OCI-LY3 (cell line): ENCODE measurements around the gene GABRG3.

ENCODE experiments used
- H2AFZ ChIP-seq: fragments of 200-600, 300-600 bp; shearing (Covaris generic); 2 replicates; pipeline ENCODE4 v1.6.0; 2014; ENCODE audit warnings: antibody characterized with exemption, low read depth, low read length
- H3K27ac ChIP-seq: fragments of 200-600, 300-600 bp; sonication (generic); 2 replicates; pipeline ENCODE4 v1.5.1; 2014; ENCODE audit warnings: mild to moderate bottlenecking, low read length, moderate library complexity, mixed read lengths
- H3K27me3 ChIP-seq: fragments of 200-600, 300-600 bp; sonication (generic); 2 replicates; pipeline ENCODE4 v1.6.1; 2014; ENCODE audit warnings: low read depth, low read length, mixed read lengths
- H3K36me3 ChIP-seq: fragments of 200-600, 300-600 bp; sonication (generic); replicated peaks from 2 replicates; pipeline ENCODE3; 2014; ENCODE audit warnings: low read depth, low read length, mixed read lengths
- H3K4me1 ChIP-seq: fragments of 300-600, 200-600 bp; sonication (generic); 2 replicates; pipeline ENCODE4 v1.6.1; 2014; ENCODE audit warnings: low read length, mixed read lengths
- H3K4me2 ChIP-seq: fragments of 200-600, 300-600 bp; sonication (generic); 2 replicates; pipeline ENCODE4 v1.6.1; 2014; ENCODE audit warnings: low read length, mixed read lengths
- H3K4me3 ChIP-seq: fragments of 300-600, 200-600 bp; sonication (generic); 2 replicates; pipeline ENCODE4 v1.5.1; 2014; ENCODE audit warnings: antibody characterized with exemption, mild to moderate bottlenecking, low read length, moderate library complexity
- H3K79me2 ChIP-seq: fragments of 300-600, 200-600 bp; shearing (Covaris generic); 2 replicates; pipeline ENCODE4 v1.6.1; 2014; ENCODE audit warnings: mild to moderate bottlenecking, low read length, mixed read lengths
- H3K9ac ChIP-seq: fragments of 300-600, 200-600 bp; shearing (Covaris generic); 2 replicates; pipeline ENCODE4 v1.6.0; 2014; ENCODE audit warnings: mild to moderate bottlenecking, low read length, moderate library complexity
- H3K9me3 ChIP-seq: fragments of 200-600, 300-600 bp; shearing (Covaris generic); 2 replicates; pipeline ENCODE4 v1.6.1; 2014; ENCODE audit warnings: low read length, mixed read lengths; ENCODE audit not compliant: insufficient read depth
- H4K20me1 ChIP-seq: fragments of 200-600, 300-600 bp; sonication (generic); 2 replicates; pipeline ENCODE4 v1.6.1; 2016; ENCODE audit warnings: low read length, mixed read lengths; ENCODE audit not compliant: insufficient read depth
- CTCF ChIP-seq: fragments of 200-600, 300-600 bp; sonication (generic); IDR thresholded peaks from 2 replicates; pipeline ENCODE4 v1.5.1; 2014; ENCODE audit warnings: antibody characterized with exemption, low read length, low read depth
- EZH2phosphoT487 ChIP-seq: fragments of 200-600 bp; shearing (Covaris generic); IDR thresholded peaks from 2 replicates; pipeline ENCODE4 v1.6.1; 2018; ENCODE audit warnings: antibody characterized with exemption, mixed run types, low read depth

GABRG3 gene

GRCh38 chr15:27127815-27128570 lies 157.0 kb downstream of the GABRG3 start:
- Histone ChIP-seq H3K4me1 (no peaks in the 10 kb centered on the region), H3K9ac (no peak overlapping the region), H3K9me3 (no peaks in the 10 kb centered on the region), H4K20me1 (no peaks in the 10 kb centered on the region), H3K27ac (no peak overlapping the region), H3K79me2 (no peaks in the 10 kb centered on the region), H3K36me3 (no peaks in the 10 kb centered on the region), H2AFZ (no peak overlapping the region), H3K4me3 (no peak overlapping the region), H3K27me3 (no peaks in the 10 kb centered on the region), H3K4me2 (no peak overlapping the region)
- TF ChIP-seq CTCF (no peak), EZH2phosphoT487 (no peak)

GRCh38 chr15:27133249-27133648 lies 162.3 kb downstream of the GABRG3 start:
- TF ChIP-seq CTCF (no peak), EZH2phosphoT487 (no peak)
- Histone ChIP-seq H3K9me3 (no peaks in the 10 kb centered on the region), H3K4me1 (no peaks in the 10 kb centered on the region), H3K4me2 (no peak overlapping the region), H3K79me2 (no peaks in the 10 kb centered on the region), H3K4me3 (no peak overlapping the region), H3K9ac (no peak overlapping the region), H3K27ac (no peak overlapping the region), H3K27me3 (no peaks in the 10 kb centered on the region), H4K20me1 (no peaks in the 10 kb centered on the region), H3K36me3 (no peaks in the 10 kb centered on the region), H2AFZ (no peak overlapping the region)

- Histone ChIP-seq H2AFZ (no peak overlapping the region), H3K4me1 (no peaks in the 10 kb centered on the region), H3K79me2 (no peaks in the 10 kb centered on the region), H3K9ac (no peak overlapping the region), H3K9me3 (no peaks in the 10 kb centered on the region), H3K4me3 (no peak overlapping the region), H3K4me2 (no peak overlapping the region), H4K20me1 (no peaks in the 10 kb centered on the region), H3K36me3 (no peaks in the 10 kb centered on the region), H3K27ac (no peak overlapping the region), H3K27me3 (no peaks in the 10 kb centered on the region)
- no peak for TF ChIP-seq EZH2phosphoT487
- TF ChIP-seq CTCF: no peak
Measured at GRCh38 chr15:27134481-27134880, 163.5 kb downstream of the GABRG3 start.

- H3K79me2 ChIP-seq: no peaks in the 10 kb centered on the region
- H3K27ac ChIP-seq: no peak overlapping the region
- no peak overlapping the region for H3K4me2 ChIP-seq
- no peaks in the 10 kb centered on the region for H3K9me3 ChIP-seq
- no peaks in the 10 kb centered on the region for H3K4me1 ChIP-seq
- no peak overlapping the region for H2AFZ ChIP-seq
- H3K9ac ChIP-seq: no peak overlapping the region
- H3K36me3 ChIP-seq: no peaks in the 10 kb centered on the region
- H4K20me1 ChIP-seq: no peaks in the 10 kb centered on the region
- H3K27me3 ChIP-seq: no peaks in the 10 kb centered on the region
- H3K4me3 ChIP-seq: no peak overlapping the region
- no peak for TF ChIP-seq EZH2phosphoT487
- no peak for TF ChIP-seq CTCF
Measured at GRCh38 chr15:27135151-27135550, 164.2 kb downstream of the GABRG3 start.
